SU-DHL-6 (cell line): ENCODE measurements around the gene ETS1.

Experiments
- EZH2phosphoT487 ChIP-seq: fragments of 200-600 bp; sonication (generic), shearing (Covaris generic); conservative IDR thresholded peaks from 2 replicates; pipeline ENCODE4 v1.6.1; 2018; ENCODE audit warnings: mild to moderate bottlenecking, antibody characterized with exemption, low read length, moderate library complexity, mixed read lengths
- TF ChIP-seq, protein P1 (sequence below): fragments of 200-600 bp; sonication (generic); IDR thresholded peaks from one replicate; pipeline ENCODE4 v1.5.1; 2017; ENCODE audit warnings: antibody characterized with exemption, mild to moderate bottlenecking, low read length, moderate library complexity; ENCODE audit not compliant: insufficient read depth, poor library complexity, severe bottlenecking

- TF ChIP-seq, protein P1, sequence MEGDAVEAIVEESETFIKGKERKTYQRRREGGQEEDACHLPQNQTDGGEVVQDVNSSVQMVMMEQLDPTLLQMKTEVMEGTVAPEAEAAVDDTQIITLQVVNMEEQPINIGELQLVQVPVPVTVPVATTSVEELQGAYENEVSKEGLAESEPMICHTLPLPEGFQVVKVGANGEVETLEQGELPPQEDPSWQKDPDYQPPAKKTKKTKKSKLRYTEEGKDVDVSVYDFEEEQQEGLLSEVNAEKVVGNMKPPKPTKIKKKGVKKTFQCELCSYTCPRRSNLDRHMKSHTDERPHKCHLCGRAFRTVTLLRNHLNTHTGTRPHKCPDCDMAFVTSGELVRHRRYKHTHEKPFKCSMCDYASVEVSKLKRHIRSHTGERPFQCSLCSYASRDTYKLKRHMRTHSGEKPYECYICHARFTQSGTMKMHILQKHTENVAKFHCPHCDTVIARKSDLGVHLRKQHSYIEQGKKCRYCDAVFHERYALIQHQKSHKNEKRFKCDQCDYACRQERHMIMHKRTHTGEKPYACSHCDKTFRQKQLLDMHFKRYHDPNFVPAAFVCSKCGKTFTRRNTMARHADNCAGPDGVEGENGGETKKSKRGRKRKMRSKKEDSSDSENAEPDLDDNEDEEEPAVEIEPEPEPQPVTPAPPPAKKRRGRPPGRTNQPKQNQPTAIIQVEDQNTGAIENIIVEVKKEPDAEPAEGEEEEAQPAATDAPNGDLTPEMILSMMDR: no peak
- no peak for TF ChIP-seq EZH2phosphoT487
Observed at GRCh38 chr11:128615612-128616011, 28.3 kb upstream of the ETS1 start.
